Measurements from ENCODE around the gene TMC4.
"Not testable (repeated sequence)": the region's sequence is repeated elsewhere in the genome, so short reads cannot be mapped to it uniquely, and the experiment has no call there.

Gene TMC4

GRCh38 chr19:54173951-54174834 is 1.2 kb upstream of the TMC4 start:
- no peak for FAIRE-seq

GRCh38 chr19:54173359-54173699 is 369 bp upstream of the TMC4 start:
- FAIRE-seq = no peak

- FAIRE-seq = not testable (repeated sequence)
Observed at GRCh38 chr19:54171736-54172431, 1.1 kb downstream of the TMC4 start.

GRCh38 chr19:54169149-54169740 is 3.7 kb downstream of the TMC4 start:
- no peak for FAIRE-seq

GRCh38 chr19:54168174-54168917 is 4.6 kb downstream of the TMC4 start:
- peak; percentile 85 for FAIRE-seq

- FAIRE-seq = no peak
Observed at GRCh38 chr19:54165222-54165621, 7.7 kb downstream of the TMC4 start.

GRCh38 chr19:54164369-54165068 is 8.4 kb downstream of the TMC4 start:
- no peak for FAIRE-seq

GRCh38 chr19:54162884-54163283 is 10.1 kb downstream of the TMC4 start:
- FAIRE-seq = no peak

- FAIRE-seq = no peak
Observed at GRCh38 chr19:54162241-54162805, 10.6 kb downstream of the TMC4 start.

GRCh38 chr19:54160854-54161253 is 12.1 kb downstream of the TMC4 start:
- FAIRE-seq = no peak

GRCh38 chr19:54160182-54160811 is 12.7 kb downstream of the TMC4 start:
- no peak for FAIRE-seq

- peak; percentile 100 for FAIRE-seq
Observed at GRCh38 chr19:54159352-54160181, 13.4 kb downstream of the TMC4 start, which contains the start of gene LENG1. TSS of gene LENG1 (minus strand) at chr19:54159721. CDS start at chr19:54159695, 26 bp downstream.

- FAIRE-seq = no peak
Observed at GRCh38 chr19:54158812-54159351, 14.1 kb downstream of the TMC4 start.

GRCh38 chr19:54156953-54157352 is 16.0 kb downstream of the TMC4 start:
- no peak for FAIRE-seq

GRCh38 chr19:54156490-54156889 is 16.5 kb downstream of the TMC4 start:
- FAIRE-seq = no peak

- FAIRE-seq = no peak
Observed at GRCh38 chr19:54155694-54156093, 17.3 kb downstream of the TMC4 start.

GRCh38 chr19:54154603-54155345 is 18.2 kb downstream of the TMC4 start:
- no peak for FAIRE-seq

GRCh38 chr19:54153731-54154326 is 19.1 kb downstream of the TMC4 start:
- FAIRE-seq = no peak

- FAIRE-seq = no peak
Observed at GRCh38 chr19:54152878-54153524, 20.0 kb downstream of the TMC4 start.
